Right lobe of liver (tissue), 6 donors: Measurements from ENCODE around the gene ADGRL3. TPM values are rescaled to one million over a fixed set of nuclear protein-coding genes. Genes with fewer than 3 reads are reported as not detected.

Source experiments
- ATAC-seq, 4 donors: fragments of 200-7000 bp; cut with Tn5 transposase; one replicate each; pipeline ENCODE4 v1.9.1; 2020; ENCODE audit warnings: mild to moderate bottlenecking in 4 of 4, moderate library complexity in 4 of 4
- DNase-seq, 3 donors: peaks; one replicate each; pipeline ENCODE4 v3.0.0-alpha.2; 2020
- H3K27ac ChIP-seq, 3 donors: fragments of 200-600 bp; one replicate each; pipeline ENCODE4 v1.8.0; 2022
- H3K27me3 ChIP-seq, 2 donors: fragments of 200-600 bp; one replicate each; pipeline ENCODE4 v1.8.0; 2022
- H3K36me3 ChIP-seq, 4 donors: fragments of 200-600 bp; sonication (generic) in 1 of 4; one replicate each; pipeline versions ENCODE4 v1.5.1 to v1.8.0; 2017 to 2022; ENCODE audit warnings: control low read depth in 1 of 4
- H3K4me1 ChIP-seq, 4 donors: fragments of 200-600 bp; sonication (generic) in 1 of 4; one replicate each; pipeline versions ENCODE4 v1.5.1 to v1.8.0; 2017 to 2022; ENCODE audit warnings: control low read depth in 1 of 4
- H3K4me3 ChIP-seq, 3 donors: fragments of 200-600 bp; one replicate each; pipeline ENCODE4 v1.8.0; 2022
- H3K9me3 ChIP-seq, 4 donors: fragments of 200-600 bp; sonication (generic) in 1 of 4; one replicate each; pipeline versions ENCODE4 v1.5.1 to v1.8.0; 2017 to 2022; ENCODE audit warnings: control low read depth in 1 of 4
- CTCF ChIP-seq, 4 donors: fragments of 200-600 bp in 3 of 4; fragments of 450-650 bp in 1 of 4; IDR thresholded peaks; one replicate each; pipeline versions ENCODE4 v1.5.1 to v1.8.0; 2016 to 2022; ENCODE audit warnings: antibody characterized with exemption in 4 of 4, mild to moderate bottlenecking in 2 of 4
- POLR2A ChIP-seq: fragments of 450-650 bp; IDR thresholded peaks from one replicate; pipeline ENCODE4 v1.6.1; 2017; ENCODE audit warnings: antibody characterized with exemption, mild to moderate bottlenecking
- WGBS: methylation state at CpG from one replicate; pipeline ENCODE4 v1.1.6; 2018; ENCODE audit warnings: low coverage, low lambda C conversion rate; ENCODE audit not compliant: insufficient coverage; ENCODE audit errors: missing lambda C conversion rate; 5-methylcytosine and 5-hydroxymethylcytosine counted together
- intact Hi-C, 2 donors: fragments of 100-400 bp; cut with DNase I; formaldehyde crosslinking; loops; one replicate each; pipeline versions ENCODE4 v1.11.2 to v1.14.1; 2022
- total RNA-seq, 6 experiments: library from RNA; depleted of rRNA in 2 of 6; stranded (reverse); fragments of >200 nt in 2 of 6; fragmentation: NEBNext Ultra II Directional in 3 of 6; extraction: Animal tissue kit (Norgen Biotek cat#: 25700) in 3 of 6; gene quantifications; one replicate each; pipeline versions ENCODE4 v1.1.0 to v1.2.4, GENCODE V29; 2016 to 2023
- donor health status: DM: no; HTN: yes; CAD: no.
- donor health status: DM: no; HTN: no; CAD: no.
- donor health status: DM: no; HTN: no; CAD: no.
- donor health status: DM: no; HTN: yes; CAD: no.
- donor health status: DM: no; HTN: yes; CAD: no.

Gene ADGRL3
- total RNA-seq, 6 experiments from 2014 or later = 0.06 to 1.1 (median 0.35) TPM

- Histone ChIP-seq H3K27me3 (no peaks in the 10 kb centered on the region), H3K4me1 (no peaks in the 10 kb centered on the region), H3K4me3 (no peak overlapping the region), H3K27ac (no peak overlapping the region), H3K9me3 (no peaks in the 10 kb centered on the region), H3K36me3 (no peaks in the 10 kb centered on the region)
- WGBS = 86% methylated on average over 1 of the region's 1 CpG
- TF ChIP-seq POLR2A (no peak), CTCF (IDR thresholded peaks at IDR 0.05) (no peak)
- DNase-seq (no peak), ATAC-seq (no peak)
- intact Hi-C loops = no loop called here
Observed at GRCh38 chr4:61770456-61770855, 570.3 kb downstream of the ADGRL3 start.

- intact Hi-C loops = no loop called here
- no peaks in the 10 kb centered on the region for H3K9me3 ChIP-seq
- ATAC-seq = no peak
- no peaks in the 10 kb centered on the region for H3K27me3 ChIP-seq
- H3K27ac ChIP-seq = no peak overlapping the region
- TF ChIP-seq CTCF (IDR thresholded peaks at IDR 0.05) (no peak), POLR2A (no peak)
- H3K4me1 ChIP-seq = no peaks in the 10 kb centered on the region
- H3K36me3 ChIP-seq = no peaks in the 10 kb centered on the region
- WGBS = 47% methylated on average over 1 of the region's 1 CpG
- DNase-seq = no peak
- no peak overlapping the region for H3K4me3 ChIP-seq
Observed at GRCh38 chr4:61771056-61771455, 570.9 kb downstream of the ADGRL3 start.

GRCh38 chr4:61772126-61772525, 572.0 kb downstream of the ADGRL3 start:
- TF ChIP-seq CTCF (IDR thresholded peaks at IDR 0.05) (no peak), POLR2A (no peak)
- H3K4me1 ChIP-seq = no peaks in the 10 kb centered on the region
- WGBS = 38% methylated on average over 1 of the region's 1 CpG
- H3K9me3 ChIP-seq = no peaks in the 10 kb centered on the region
- no peak overlapping the region for H3K27ac ChIP-seq
- no peaks in the 10 kb centered on the region for H3K36me3 ChIP-seq
- DNase-seq (no peak), ATAC-seq (no peak)
- intact Hi-C loops = no loop called here
- H3K27me3 ChIP-seq = no peaks in the 10 kb centered on the region
- H3K4me3 ChIP-seq = no peak overlapping the region

- H3K4me1 ChIP-seq = no peaks in the 10 kb centered on the region
- H3K27me3 ChIP-seq = no peaks in the 10 kb centered on the region
- H3K4me3 ChIP-seq = no peak overlapping the region
- no peak overlapping the region for H3K27ac ChIP-seq
- TF ChIP-seq POLR2A (no peak), CTCF (IDR thresholded peaks at IDR 0.05) (no peak)
- H3K36me3 ChIP-seq = no peaks in the 10 kb centered on the region
- ATAC-seq = no peak
- intact Hi-C loops = no loop called here
- 24% methylated on average over 6 of the region's 7 CpGs for WGBS
- no peak for DNase-seq
- H3K9me3 ChIP-seq = no peaks in the 10 kb centered on the region
Observed at GRCh38 chr4:61773655-61774245, 573.6 kb downstream of the ADGRL3 start.

- no peak for ATAC-seq
- Histone ChIP-seq H3K4me3 (no peak overlapping the region), H3K27ac (no peak overlapping the region), H3K4me1 (no peaks in the 10 kb centered on the region), H3K36me3 (no peaks in the 10 kb centered on the region), H3K9me3 (no peaks in the 10 kb centered on the region), H3K27me3 (no peaks in the 10 kb centered on the region)
- WGBS = 32% methylated on average over 1 of the region's 1 CpG
- TF ChIP-seq POLR2A = no peak
- no peak for TF ChIP-seq CTCF (IDR thresholded peaks at IDR 0.05)
- intact Hi-C loops = no loop called here
- DNase-seq = no peak
Observed at GRCh38 chr4:61782133-61782532, 582.0 kb downstream of the ADGRL3 start.
